ACHN (cell line): ENCODE measurements around the gene ERP29.
"Not testable (repeated sequence)": the region's sequence is repeated elsewhere in the genome, so short reads cannot be mapped to it uniquely, and the experiment has no call there.

Experiments used
- DNase-seq: peaks from one replicate; pipeline ENCODE4 v3.0.0-alpha.2; 2015
- in situ Hi-C: cut with HindIII; loops from 2 replicates; pipeline ENCODE4 v1.10.0; 2017; ENCODE audit warnings: low sequenced_read_pairs, low pct_ligation_motif_present, low pct_unique_long_range_greater_than_20kb

ERP29 gene

DNA sequence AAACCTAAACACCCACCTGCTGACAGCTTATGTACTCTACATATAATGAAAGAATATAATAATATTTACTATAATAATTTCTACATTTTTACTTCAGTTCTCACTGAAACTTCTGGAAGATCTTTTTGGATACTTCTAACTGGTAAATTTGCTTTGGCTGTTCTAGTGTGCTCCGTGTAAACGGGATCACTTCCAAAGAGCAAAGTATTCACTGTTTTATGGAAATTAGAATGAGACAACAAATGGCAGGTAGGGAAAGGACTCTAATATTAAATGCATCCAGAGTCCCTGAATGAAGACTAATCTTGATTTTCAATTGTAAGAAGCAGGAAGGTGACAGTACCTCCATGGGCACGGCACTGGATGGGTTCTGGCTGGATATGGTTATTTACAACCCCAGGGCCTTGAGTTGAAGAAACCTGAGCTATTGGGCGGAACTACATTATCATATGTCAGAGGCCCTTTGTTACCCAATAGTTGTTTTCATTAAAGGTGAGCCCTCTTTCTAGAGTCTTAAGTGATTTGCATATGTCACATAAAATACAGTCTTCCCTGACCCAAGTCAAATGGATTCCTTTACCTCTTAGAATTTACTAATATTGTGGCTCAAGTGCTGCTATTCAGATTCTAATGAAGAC, 10.7 kb downstream of the ERP29 start:
- in situ Hi-C loops: no loop called here
- DNase-seq: no peak

GRCh38 chr12:112025808-112026375, 12.7 kb downstream of the ERP29 start:
- in situ Hi-C loops: no loop called here
- DNase-seq: no peak

- DNase-seq: no peak
- in situ Hi-C loops: no loop called here
Measured at GRCh38 chr12:112029301-112029700, 16.1 kb downstream of the ERP29 start.

GRCh38 chr12:112031472-112031871, 18.2 kb downstream of the ERP29 start:
- in situ Hi-C loops: no loop called here
- no peak for DNase-seq

GRCh38 chr12:112032292-112032691, 19.1 kb downstream of the ERP29 start:
- DNase-seq: no peak
- in situ Hi-C loops: no loop called here

DNA sequence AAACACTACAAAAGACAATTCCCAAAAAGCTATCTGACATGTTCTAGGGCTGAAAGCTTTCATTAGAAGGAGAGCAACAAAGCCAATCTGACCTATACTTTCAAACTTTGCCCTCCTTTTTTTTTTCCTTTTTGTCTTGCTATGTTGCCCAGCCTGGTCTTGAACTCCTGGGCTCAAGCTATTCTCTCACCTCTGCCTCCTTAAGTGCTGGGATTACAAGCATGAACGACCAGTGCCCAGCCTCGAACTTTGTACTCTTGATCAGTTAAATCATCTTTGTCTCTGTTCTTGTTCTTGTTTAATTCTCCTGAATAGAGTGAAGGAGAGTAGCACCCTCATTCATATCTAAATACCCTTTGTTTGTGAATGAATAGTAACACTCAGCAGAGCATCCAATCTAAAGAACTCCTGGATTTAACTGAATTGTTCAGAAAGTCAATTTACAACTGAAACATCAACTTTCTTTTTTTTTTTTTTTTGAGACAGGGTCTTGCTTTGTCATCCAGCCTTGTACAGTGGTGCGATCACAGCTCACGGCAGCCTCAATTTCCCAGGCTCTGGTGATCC, 22.1 kb downstream of the ERP29 start:
- in situ Hi-C loops: no loop called here
- no peak for DNase-seq

- in situ Hi-C loops, DNase-seq: not testable (repeated sequence)
Measured at GRCh38 chr12:112036614-112037013, 23.4 kb downstream of the ERP29 start.

DNA sequence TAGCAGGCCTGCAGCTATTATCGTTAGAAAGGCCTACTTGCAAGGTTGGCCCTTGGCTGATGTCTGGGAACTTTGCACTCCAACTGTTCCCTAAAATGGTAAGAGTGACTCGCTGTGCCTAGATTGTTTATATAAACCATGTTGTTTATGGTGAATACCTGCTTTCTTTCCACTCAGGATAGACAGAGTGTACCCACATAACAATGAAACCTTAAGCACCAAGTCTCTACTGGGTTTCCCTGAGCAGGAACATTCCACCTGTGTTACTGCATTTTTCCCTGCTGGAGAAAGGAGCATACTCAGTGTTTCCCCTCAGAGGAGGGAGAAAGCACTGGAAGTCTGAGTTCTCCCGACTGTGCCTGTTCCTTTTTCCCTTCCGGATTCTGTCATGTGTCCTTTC, 32.8 kb downstream of the ERP29 start:
- in situ Hi-C loops: no loop called here
- DNase-seq: no peak

- DNase-seq: no peak
- in situ Hi-C loops: no loop called here
Measured at GRCh38 chr12:112049351-112049750, 36.1 kb downstream of the ERP29 start.

GRCh38 chr12:112061137-112061536, 47.9 kb downstream of the ERP29 start:
- in situ Hi-C loops: no loop called here
- DNase-seq: no peak

DNA sequence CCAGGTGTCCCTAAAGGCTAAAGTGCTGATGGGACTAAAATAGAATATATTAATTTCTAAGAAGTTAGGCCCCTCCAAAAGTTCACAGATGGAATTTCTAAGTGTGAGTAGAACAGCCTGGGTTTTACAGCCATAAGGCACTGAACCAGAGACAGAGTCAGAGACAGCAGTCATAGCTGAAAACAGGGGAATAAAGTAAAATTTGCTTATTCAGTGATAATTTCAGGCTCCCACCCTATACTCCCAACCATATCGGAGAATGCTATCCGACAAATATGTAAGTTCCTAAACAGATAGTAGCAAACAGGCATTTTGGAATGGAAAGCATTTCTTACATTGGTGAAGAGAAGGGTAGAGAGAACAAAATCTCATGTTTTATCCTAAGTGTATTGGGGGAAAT, 50.0 kb downstream of the ERP29 start:
- no peak for DNase-seq
- in situ Hi-C loops: no loop called here

DNA sequence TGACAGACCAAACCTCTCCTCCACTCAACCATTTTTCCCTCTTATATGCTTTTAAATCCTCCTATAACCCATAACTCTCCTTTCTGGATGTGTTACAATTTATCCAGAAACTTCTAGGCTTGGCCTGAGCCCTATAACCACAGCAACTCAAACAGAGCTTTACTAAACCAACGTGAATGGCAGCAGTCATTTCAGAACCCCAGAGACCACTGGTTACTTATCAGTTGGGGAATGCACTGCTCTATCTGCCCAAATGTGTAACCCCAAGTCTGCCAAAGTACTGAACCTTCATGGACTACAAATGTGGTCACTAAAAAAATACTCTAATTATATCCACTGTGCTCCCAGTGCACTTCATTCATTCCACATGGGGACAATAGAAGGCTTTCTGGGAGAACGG, 53.3 kb downstream of the ERP29 start:
- DNase-seq: no peak
- in situ Hi-C loops: no loop called here
